Liver (tissue), 3 donors: ENCODE results near the gene PLK3.

Experiments used
- GABPA ChIP-seq, 2 donors: IDR thresholded peaks in 1 of 2; conservative IDR thresholded peaks in 1 of 2; 2 replicates each; pipeline ENCODE4 v1.6.1; 2016; ENCODE audit warnings: antibody characterized with exemption in 2 of 2, mild to moderate bottlenecking in 1 of 2, moderate library complexity in 1 of 2
- JUND ChIP-seq, 2 donors: IDR thresholded peaks; 2 replicates each; pipeline ENCODE4 v1.6.1; 2016; ENCODE audit warnings: antibody characterized with exemption in 2 of 2
- NR2F2 ChIP-seq: IDR thresholded peaks from 2 replicates; pipeline ENCODE4 v1.6.1; 2016; ENCODE audit warnings: antibody characterized with exemption
- SP1 ChIP-seq: IDR thresholded peaks from 2 replicates; pipeline ENCODE4 v1.6.1; 2018; ENCODE audit warnings: antibody characterized with exemption, mild to moderate bottlenecking
- TAF1 ChIP-seq: conservative IDR thresholded peaks from 2 replicates; pipeline ENCODE4 v1.6.1; 2016; ENCODE audit warnings: antibody characterized with exemption, mild to moderate bottlenecking
- TF ChIP-seq, protein P1 (sequence below): IDR thresholded peaks from 2 replicates; pipeline ENCODE4 v1.6.1; 2016; ENCODE audit warnings: antibody characterized with exemption
- TF ChIP-seq, protein P2 (sequence below): fragments of 150-350 bp; IDR thresholded peaks from 2 replicates; pipeline ENCODE4 v1.5.1; 2017; ENCODE audit warnings: improper control_type of control experiment, low read depth, low read length; ENCODE audit not compliant: missing input control
- TF ChIP-seq, protein P3 (sequence below): IDR thresholded peaks from 2 replicates; pipeline ENCODE4 v1.6.1; 2016; ENCODE audit warnings: antibody characterized with exemption, mild to moderate bottlenecking
- TF ChIP-seq, protein P4 (sequence below): IDR thresholded peaks from 2 replicates; pipeline ENCODE4 v1.6.1; 2016; ENCODE audit warnings: antibody characterized with exemption
- donor health status: healthy.
- donor health status: healthy.

DNA sequence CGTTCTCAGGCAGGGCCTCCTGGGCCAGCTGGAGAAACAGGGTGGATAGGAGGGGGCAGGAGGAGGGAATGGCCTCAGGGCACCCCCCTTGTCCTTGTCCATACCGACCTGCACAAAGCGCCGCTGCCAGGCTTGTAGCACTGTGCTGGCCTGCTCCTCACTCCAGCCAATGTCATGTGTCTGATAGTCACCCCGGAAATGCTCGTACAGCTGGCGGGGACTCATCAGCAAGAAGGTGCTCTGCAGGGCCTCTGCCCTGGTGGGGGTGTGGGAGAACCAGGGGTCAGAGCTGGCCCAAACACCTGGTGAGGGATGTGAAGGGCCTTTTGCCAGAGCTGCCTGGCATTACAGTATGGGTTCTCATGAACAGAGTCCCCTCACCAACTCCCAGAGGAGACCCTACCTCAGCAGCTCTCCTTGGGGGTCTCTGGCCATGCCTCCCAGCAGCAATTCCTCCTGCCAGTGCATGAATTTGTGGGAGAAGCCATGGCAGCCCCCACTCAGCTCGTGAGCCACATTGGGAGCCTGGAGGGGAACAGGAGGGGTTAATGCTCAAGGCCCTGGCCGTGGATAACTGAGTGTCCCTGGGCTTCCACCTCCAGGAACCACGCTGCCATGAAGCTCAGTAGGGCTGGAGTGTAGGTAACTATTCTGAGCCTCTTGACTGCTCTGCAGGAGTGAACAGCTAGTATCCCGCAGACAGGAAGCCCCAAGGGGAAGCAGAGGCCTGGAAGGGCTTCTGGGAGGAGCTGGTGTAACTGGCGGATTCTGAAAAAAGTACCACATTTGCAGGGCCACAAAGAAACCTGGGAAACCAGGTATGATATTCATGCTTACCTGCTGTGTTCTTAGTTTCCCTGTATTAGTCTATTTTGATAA is 29.6 kb downstream of the PLK3 start:
- TF ChIP-seq SP1 (no peak), JUND (IDR thresholded peaks at IDR 0.05) (no peak), GABPA (IDR thresholded peaks at IDR 0.05 in 1 of 2, conservative IDR thresholded peaks at IDR 0.05 in 1 of 2) (no peak), TAF1 (no peak), NR2F2 (no peak)
- TF ChIP-seq, protein P1, sequence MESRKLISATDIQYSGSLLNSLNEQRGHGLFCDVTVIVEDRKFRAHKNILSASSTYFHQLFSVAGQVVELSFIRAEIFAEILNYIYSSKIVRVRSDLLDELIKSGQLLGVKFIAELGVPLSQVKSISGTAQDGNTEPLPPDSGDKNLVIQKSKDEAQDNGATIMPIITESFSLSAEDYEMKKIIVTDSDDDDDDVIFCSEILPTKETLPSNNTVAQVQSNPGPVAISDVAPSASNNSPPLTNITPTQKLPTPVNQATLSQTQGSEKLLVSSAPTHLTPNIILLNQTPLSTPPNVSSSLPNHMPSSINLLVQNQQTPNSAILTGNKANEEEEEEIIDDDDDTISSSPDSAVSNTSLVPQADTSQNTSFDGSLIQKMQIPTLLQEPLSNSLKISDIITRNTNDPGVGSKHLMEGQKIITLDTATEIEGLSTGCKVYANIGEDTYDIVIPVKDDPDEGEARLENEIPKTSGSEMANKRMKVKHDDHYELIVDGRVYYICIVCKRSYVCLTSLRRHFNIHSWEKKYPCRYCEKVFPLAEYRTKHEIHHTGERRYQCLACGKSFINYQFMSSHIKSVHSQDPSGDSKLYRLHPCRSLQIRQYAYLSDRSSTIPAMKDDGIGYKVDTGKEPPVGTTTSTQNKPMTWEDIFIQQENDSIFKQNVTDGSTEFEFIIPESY: no peak
- TF ChIP-seq, protein P2, sequence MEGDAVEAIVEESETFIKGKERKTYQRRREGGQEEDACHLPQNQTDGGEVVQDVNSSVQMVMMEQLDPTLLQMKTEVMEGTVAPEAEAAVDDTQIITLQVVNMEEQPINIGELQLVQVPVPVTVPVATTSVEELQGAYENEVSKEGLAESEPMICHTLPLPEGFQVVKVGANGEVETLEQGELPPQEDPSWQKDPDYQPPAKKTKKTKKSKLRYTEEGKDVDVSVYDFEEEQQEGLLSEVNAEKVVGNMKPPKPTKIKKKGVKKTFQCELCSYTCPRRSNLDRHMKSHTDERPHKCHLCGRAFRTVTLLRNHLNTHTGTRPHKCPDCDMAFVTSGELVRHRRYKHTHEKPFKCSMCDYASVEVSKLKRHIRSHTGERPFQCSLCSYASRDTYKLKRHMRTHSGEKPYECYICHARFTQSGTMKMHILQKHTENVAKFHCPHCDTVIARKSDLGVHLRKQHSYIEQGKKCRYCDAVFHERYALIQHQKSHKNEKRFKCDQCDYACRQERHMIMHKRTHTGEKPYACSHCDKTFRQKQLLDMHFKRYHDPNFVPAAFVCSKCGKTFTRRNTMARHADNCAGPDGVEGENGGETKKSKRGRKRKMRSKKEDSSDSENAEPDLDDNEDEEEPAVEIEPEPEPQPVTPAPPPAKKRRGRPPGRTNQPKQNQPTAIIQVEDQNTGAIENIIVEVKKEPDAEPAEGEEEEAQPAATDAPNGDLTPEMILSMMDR: no peak
- TF ChIP-seq, protein P3, sequence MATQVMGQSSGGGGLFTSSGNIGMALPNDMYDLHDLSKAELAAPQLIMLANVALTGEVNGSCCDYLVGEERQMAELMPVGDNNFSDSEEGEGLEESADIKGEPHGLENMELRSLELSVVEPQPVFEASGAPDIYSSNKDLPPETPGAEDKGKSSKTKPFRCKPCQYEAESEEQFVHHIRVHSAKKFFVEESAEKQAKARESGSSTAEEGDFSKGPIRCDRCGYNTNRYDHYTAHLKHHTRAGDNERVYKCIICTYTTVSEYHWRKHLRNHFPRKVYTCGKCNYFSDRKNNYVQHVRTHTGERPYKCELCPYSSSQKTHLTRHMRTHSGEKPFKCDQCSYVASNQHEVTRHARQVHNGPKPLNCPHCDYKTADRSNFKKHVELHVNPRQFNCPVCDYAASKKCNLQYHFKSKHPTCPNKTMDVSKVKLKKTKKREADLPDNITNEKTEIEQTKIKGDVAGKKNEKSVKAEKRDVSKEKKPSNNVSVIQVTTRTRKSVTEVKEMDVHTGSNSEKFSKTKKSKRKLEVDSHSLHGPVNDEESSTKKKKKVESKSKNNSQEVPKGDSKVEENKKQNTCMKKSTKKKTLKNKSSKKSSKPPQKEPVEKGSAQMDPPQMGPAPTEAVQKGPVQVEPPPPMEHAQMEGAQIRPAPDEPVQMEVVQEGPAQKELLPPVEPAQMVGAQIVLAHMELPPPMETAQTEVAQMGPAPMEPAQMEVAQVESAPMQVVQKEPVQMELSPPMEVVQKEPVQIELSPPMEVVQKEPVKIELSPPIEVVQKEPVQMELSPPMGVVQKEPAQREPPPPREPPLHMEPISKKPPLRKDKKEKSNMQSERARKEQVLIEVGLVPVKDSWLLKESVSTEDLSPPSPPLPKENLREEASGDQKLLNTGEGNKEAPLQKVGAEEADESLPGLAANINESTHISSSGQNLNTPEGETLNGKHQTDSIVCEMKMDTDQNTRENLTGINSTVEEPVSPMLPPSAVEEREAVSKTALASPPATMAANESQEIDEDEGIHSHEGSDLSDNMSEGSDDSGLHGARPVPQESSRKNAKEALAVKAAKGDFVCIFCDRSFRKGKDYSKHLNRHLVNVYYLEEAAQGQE: no peak
- TF ChIP-seq, protein P4, sequence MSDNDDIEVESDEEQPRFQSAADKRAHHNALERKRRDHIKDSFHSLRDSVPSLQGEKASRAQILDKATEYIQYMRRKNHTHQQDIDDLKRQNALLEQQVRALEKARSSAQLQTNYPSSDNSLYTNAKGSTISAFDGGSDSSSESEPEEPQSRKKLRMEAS: no peak
